HepG2 (cell line): ENCODE measurements around the gene METTL26. TPM values are rescaled to one million over a fixed set of nuclear protein-coding genes. Genes with fewer than 3 reads are reported as not detected.

Experiments
- ATF1 ChIP-seq: IDR thresholded peaks from 2 replicates; pipeline ENCODE4 v1.6.1; 2016; ENCODE audit warnings: mild to moderate bottlenecking, control low read depth
- HCFC1 ChIP-seq: fragments of 150-350 bp; IDR thresholded peaks from 2 replicates; pipeline ENCODE4 v1.6.1; 2014; ENCODE audit warnings: low read depth, low read length
- HDAC6 ChIP-seq: fragments of 200-600 bp; sonication (generic); IDR thresholded peaks from 2 replicates; pipeline ENCODE4 v1.7.0; 2017; ENCODE audit warnings: mild to moderate bottlenecking, antibody characterized with exemption, low read length, low read depth
- KAT8 ChIP-seq: IDR thresholded peaks from 2 replicates; pipeline ENCODE4 v1.6.1; 2016; ENCODE audit warnings: missing genetic modification reagents, missing compliant biosample characterization
- KLF15 ChIP-seq: sonication (generic); formaldehyde crosslinking; IDR thresholded peaks from 2 replicates; pipeline ENCODE4 v1.8.1; 2023; ENCODE audit warnings: borderline replicate concordance, mild to moderate bottlenecking, inconsistent platforms, missing genetic modification reagents, mixed read lengths
- MXI1 ChIP-seq: IDR thresholded peaks from 3 replicates; pipeline ENCODE4 v1.6.1; 2012; ENCODE audit warnings: low read depth, low read length, inconsistent platforms, borderline replicate concordance
- MZF1 ChIP-seq: sonication (generic); formaldehyde crosslinking; IDR thresholded peaks from 2 replicates; pipeline ENCODE4 v1.8.1; 2023; ENCODE audit warnings: mild to moderate bottlenecking, missing genetic modification reagents, borderline replicate concordance
- NRL ChIP-seq: sonication (generic); formaldehyde crosslinking; IDR thresholded peaks from 2 replicates; pipeline ENCODE4 v1.5.0; 2020; ENCODE audit warnings: missing genetic modification reagents, mild to moderate bottlenecking, moderate library complexity, borderline replicate concordance
- PHF21A ChIP-seq: sonication (generic); formaldehyde crosslinking; IDR thresholded peaks from 2 replicates; pipeline ENCODE4 v1.5.0; 2020; ENCODE audit warnings: mild to moderate bottlenecking, missing genetic modification reagents
- SMARCC2 ChIP-seq: fragments of 450-650 bp; IDR thresholded peaks from 2 replicates; pipeline ENCODE4 v1.6.1; 2017; ENCODE audit warnings: antibody characterized with exemption, mild to moderate bottlenecking
- SNAPC2 ChIP-seq: sonication (generic); formaldehyde crosslinking; IDR thresholded peaks from 2 replicates; pipeline ENCODE4 v1.8.1; 2022; ENCODE audit warnings: mild to moderate bottlenecking, missing genetic modification reagents
- SP140L ChIP-seq: sonication (generic); formaldehyde crosslinking; IDR thresholded peaks from 2 replicates; pipeline ENCODE4 v1.4.0; 2020; ENCODE audit warnings: missing genetic modification reagents, borderline replicate concordance
- TAF1 ChIP-seq: sonication (generic); formaldehyde crosslinking; IDR thresholded peaks from 2 replicates; pipeline ENCODE4 v1.4.0; 2020; ENCODE audit warnings: missing genetic modification reagents
- TSC22D2 ChIP-seq: sonication (generic); formaldehyde crosslinking; IDR thresholded peaks from 2 replicates; pipeline ENCODE4 v1.5.1; 2020; ENCODE audit warnings: missing genetic modification reagents, mild to moderate bottlenecking, borderline replicate concordance
- ZBTB20 ChIP-seq: sonication (generic); formaldehyde crosslinking; IDR thresholded peaks from 2 replicates; pipeline ENCODE4 v1.8.1; 2023; ENCODE audit warnings: missing genetic modification reagents, low read depth, mild to moderate bottlenecking, borderline replicate concordance
- ZBTB7B ChIP-seq: sonication (generic); formaldehyde crosslinking; IDR thresholded peaks from 2 replicates; pipeline ENCODE4 v1.4.0; 2020; ENCODE audit warnings: missing genetic modification reagents
- ZNF17 ChIP-seq: sonication (generic); formaldehyde crosslinking; IDR thresholded peaks from 2 replicates; pipeline ENCODE4 v1.5.0; 2020; ENCODE audit warnings: mild to moderate bottlenecking, missing genetic modification reagents
- ZNF484 ChIP-seq: sonication (generic); formaldehyde crosslinking; IDR thresholded peaks from 2 replicates; pipeline ENCODE4 v1.5.1; 2020; ENCODE audit warnings: mild to moderate bottlenecking, low read depth, missing genetic modification reagents, borderline replicate concordance
- ZNF549 ChIP-seq: sonication (generic); formaldehyde crosslinking; IDR thresholded peaks from 2 replicates; pipeline ENCODE4 v1.5.0; 2020; ENCODE audit warnings: missing genetic modification reagents
- ZNF567 ChIP-seq: sonication (generic); formaldehyde crosslinking; IDR thresholded peaks from 2 replicates; pipeline ENCODE4 v1.8.1; 2023; ENCODE audit warnings: mild to moderate bottlenecking, missing genetic modification reagents, borderline replicate concordance
- ZNF598 ChIP-seq: sonication (generic); formaldehyde crosslinking; IDR thresholded peaks from 2 replicates; pipeline ENCODE4 v1.5.1; 2020; ENCODE audit warnings: mild to moderate bottlenecking, missing genetic modification reagents, borderline replicate concordance
- ZNF616 ChIP-seq: sonication (generic); formaldehyde crosslinking; IDR thresholded peaks from 2 replicates; pipeline ENCODE4 v1.5.0; 2020; ENCODE audit warnings: low read depth, mild to moderate bottlenecking, missing genetic modification reagents
- ZNF652 ChIP-seq: IDR thresholded peaks from 2 replicates; pipeline ENCODE4 v1.6.1; 2016; ENCODE audit warnings: low read depth, borderline replicate concordance
- ZNF720 ChIP-seq: sonication (generic); formaldehyde crosslinking; IDR thresholded peaks from 2 replicates; pipeline ENCODE4 v1.4.0; 2020; ENCODE audit warnings: missing genetic modification reagents
- ZZZ3 ChIP-seq: sonication (generic); formaldehyde crosslinking; IDR thresholded peaks from 2 replicates; pipeline ENCODE4 v1.4.0; 2020; ENCODE audit warnings: missing genetic modification reagents, mild to moderate bottlenecking, borderline replicate concordance
- polyA plus RNA-seq, 8 experiments: library from polyadenylated mRNA; depleted of rRNA in 3 of 8; stranded (reverse) in 7 of 8; unstranded in 1 of 8; fragments of >200 nt; fragmentation: Illumina TruSeq in 4 of 8; extraction: Trizol in 4 of 8; gene quantifications; 2 replicates each; pipeline versions ENCODE4 v1.2.1 to v1.2.3, GENCODE V29; 2011 to 2016; ENCODE audit warnings: low read depth in 4 of 8, missing spikeins in 1 of 8, mixed read lengths in 1 of 8; ENCODE audit not compliant: insufficient read depth in 1 of 8
- total RNA-seq, 5 experiments: library from RNA; depleted of rRNA; stranded (reverse); fragments of >200 nt; fragmentation: Illumina TruSeq; extraction: Trizol; gene quantifications; 2 replicates each; pipeline ENCODE4 v1.2.3, GENCODE V29; 2016; ENCODE audit warnings: low read depth in 1 of 5
- TF ChIP-seq, protein P1 (sequence below), 2 experiments: sonication (generic) in 1 of 2; formaldehyde crosslinking in 1 of 2; IDR thresholded peaks; 2 replicates each; pipeline versions ENCODE4 v1.5.1 to v1.6.1; 2011 to 2020; ENCODE audit warnings: borderline replicate concordance in 1 of 2, low read depth in 1 of 2, low read length in 1 of 2, mild to moderate bottlenecking in 1 of 2, missing genetic modification reagents in 1 of 2, moderate library complexity in 1 of 2
- TF ChIP-seq, protein P2 (sequence below): sonication (generic); formaldehyde crosslinking; IDR thresholded peaks from 2 replicates; pipeline ENCODE4 v1.8.0; 2022; ENCODE audit warnings: low read depth, missing genetic modification reagents

The METTL26 gene
- total and polyA plus RNA-seq, 2 of the 13 experiments (the other 11 are each of a cell fraction or from before 2014, with no cell fraction given): 65.5 to 70.1 TPM

DNA sequence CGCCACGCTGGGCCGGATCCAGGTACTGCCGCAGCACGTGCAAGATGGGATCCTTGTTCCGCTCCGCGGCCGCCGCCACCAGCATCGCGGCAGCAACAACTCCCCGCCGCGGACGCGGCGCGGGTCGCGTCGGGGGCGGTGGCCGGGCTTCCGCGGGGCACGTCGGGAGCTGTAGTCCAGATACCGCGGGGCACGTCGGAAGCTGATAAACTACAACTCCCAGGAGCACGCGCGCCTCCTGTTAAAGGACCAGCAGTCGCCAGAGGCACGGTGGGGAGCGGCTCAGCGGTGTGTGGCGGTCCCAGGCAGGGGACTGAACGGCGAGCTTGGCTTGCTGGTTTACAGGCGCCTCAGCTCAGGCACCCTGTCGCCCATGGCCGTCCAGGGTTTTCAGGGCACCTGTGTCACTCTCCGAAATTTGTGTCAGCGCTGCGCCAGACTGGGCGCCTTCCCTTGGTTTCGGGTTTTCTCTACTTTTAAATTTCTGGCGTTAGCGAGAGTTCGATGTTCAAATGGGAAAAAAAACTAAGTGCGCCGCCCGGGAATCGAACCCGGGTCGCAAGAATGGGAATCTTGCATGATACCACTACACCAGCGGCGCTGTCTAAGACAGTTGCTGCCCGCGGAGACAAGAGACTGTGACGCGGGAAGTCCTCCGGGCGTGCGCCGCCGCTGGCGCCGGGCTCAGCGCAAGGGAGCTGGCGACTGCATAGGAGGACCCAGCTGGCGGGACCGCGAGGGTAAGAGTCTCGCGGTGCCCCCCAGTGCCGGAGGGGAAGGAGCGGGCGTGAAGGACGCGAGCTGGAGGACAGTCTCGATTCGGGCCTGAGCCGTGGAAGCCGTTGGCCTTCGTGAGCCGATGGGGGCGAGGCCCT lies at the start of gene METTL26 (continued):
- TF ChIP-seq MXI1: peak; percentile 96
- TF ChIP-seq SP140L: no peak
- no peak for TF ChIP-seq NRL
- no peak for TF ChIP-seq MZF1
- TF ChIP-seq ATF1 (CRISPR knock-in tag): no peak
- peak; percentile 69 for TF ChIP-seq TAF1 (CRISPR knock-in tag)
- TF ChIP-seq, protein P1, sequence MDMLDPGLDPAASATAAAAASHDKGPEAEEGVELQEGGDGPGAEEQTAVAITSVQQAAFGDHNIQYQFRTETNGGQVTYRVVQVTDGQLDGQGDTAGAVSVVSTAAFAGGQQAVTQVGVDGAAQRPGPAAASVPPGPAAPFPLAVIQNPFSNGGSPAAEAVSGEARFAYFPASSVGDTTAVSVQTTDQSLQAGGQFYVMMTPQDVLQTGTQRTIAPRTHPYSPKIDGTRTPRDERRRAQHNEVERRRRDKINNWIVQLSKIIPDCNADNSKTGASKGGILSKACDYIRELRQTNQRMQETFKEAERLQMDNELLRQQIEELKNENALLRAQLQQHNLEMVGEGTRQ (IDR thresholded peaks at IDR 0.05; ENCODE audit: low read depth, low read length): no peak
- TF ChIP-seq, protein P1 (CRISPR knock-in tag; IDR thresholded peaks at IDR 0.05; ENCODE audit: borderline replicate concordance): no peak
- no peak for TF ChIP-seq ZNF598 (CRISPR knock-in tag)
- TF ChIP-seq KLF15 (CRISPR knock-in tag): no peak; the same call in 1 of the 2 replicates
- no peak for TF ChIP-seq KAT8 (CRISPR knock-in tag)
- no peak for TF ChIP-seq HDAC6
- no peak; the same call in 1 of the 2 replicates for TF ChIP-seq ZBTB20
- no peak; the same call in 1 of the 2 replicates for TF ChIP-seq ZNF484 (CRISPR knock-in tag)
- TF ChIP-seq ZNF616 (CRISPR knock-in tag): no peak
- peak; percentile 94 for TF ChIP-seq HCFC1
- TF ChIP-seq ZBTB7B (CRISPR knock-in tag): no peak
- TF ChIP-seq, protein P2, sequence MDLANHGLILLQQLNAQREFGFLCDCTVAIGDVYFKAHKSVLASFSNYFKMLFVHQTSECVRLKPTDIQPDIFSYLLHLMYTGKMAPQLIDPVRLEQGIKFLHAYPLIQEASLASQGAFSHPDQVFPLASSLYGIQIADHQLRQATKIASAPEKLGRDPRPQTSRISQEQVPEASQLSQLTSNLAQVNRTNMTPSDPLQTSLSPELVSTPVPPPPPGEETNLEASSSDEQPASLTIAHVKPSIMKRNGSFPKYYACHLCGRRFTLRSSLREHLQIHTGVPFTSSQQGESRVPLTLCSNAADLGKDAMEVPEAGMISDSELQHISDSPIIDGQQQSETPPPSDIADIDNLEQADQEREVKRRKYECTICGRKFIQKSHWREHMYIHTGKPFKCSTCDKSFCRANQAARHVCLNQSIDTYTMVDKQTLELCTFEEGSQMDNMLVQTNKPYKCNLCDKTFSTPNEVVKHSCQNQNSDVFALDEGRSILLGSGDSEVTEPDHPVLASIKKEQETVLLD (CRISPR knock-in tag): peak; percentile 84
- TF ChIP-seq SNAPC2 (CRISPR knock-in tag): peak; percentile 65
- TF ChIP-seq ZNF549: no peak
- no peak for TF ChIP-seq ZNF17
- TF ChIP-seq ZZZ3 (CRISPR knock-in tag): peak; percentile 25; the same call in 1 of the 2 replicates
- TF ChIP-seq ZNF567 (CRISPR knock-in tag): no peak
- peak; percentile 38; the same call in 1 of the 2 replicates for TF ChIP-seq PHF21A
- no peak for TF ChIP-seq SMARCC2
- TF ChIP-seq ZNF720: no peak
- TF ChIP-seq ZNF652 (CRISPR knock-in tag): no peak
- TF ChIP-seq TSC22D2 (CRISPR knock-in tag): no peak
